NK-92 (cell line): ENCODE results near the gene CHRM5.
"Not testable (repeated sequence)": the region's sequence is repeated elsewhere in the genome, so short reads cannot be mapped to it uniquely, and the experiment has no call there.

Source experiments
- DNase-seq: peaks from one replicate; lab custom pipeline; 2025; ENCODE audit not compliant: unreplicated experiment; lab: John Stamatoyannopoulos, UW

CHRM5 gene

DNA sequence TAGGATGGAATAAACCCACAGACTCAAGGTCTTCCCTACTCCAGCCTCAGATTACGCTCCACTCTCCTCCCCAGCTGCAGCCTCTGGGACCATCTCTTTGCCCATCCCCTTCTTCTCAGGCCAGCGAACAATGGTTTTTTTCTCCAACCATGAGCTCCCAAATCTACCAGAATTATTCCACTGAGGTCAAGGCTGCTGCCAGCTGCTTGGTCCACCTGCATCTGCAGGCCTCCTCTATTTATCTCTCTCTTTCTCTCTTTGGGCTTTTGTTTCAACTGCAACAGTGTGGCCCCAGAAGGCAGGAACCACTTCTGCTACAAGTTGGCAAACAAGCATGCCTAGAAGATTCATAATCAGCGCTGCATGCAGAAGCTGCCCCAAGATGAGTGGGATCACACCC, 19.1 kb downstream of the CHRM5 start:
- no peak for DNase-seq

DNA sequence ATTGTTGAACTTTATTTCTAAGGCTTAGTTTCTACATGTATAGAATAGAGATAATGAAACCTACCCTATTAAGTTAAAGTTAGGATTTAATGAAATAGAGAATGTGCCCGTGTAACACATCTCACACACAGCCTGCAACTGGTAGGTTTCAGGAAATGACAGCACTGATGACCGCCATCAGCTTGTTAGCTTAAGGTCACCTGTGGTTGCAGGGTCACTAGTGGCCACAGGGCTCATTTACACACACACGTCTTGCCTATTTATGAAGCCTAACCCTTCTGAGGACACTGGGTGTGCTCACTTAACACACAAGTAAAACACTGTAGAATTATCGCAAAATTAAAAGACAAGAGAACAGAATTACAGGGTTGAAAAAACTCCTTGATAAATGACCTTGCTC, 20.1 kb downstream of the CHRM5 start:
- DNase-seq = no peak

DNA sequence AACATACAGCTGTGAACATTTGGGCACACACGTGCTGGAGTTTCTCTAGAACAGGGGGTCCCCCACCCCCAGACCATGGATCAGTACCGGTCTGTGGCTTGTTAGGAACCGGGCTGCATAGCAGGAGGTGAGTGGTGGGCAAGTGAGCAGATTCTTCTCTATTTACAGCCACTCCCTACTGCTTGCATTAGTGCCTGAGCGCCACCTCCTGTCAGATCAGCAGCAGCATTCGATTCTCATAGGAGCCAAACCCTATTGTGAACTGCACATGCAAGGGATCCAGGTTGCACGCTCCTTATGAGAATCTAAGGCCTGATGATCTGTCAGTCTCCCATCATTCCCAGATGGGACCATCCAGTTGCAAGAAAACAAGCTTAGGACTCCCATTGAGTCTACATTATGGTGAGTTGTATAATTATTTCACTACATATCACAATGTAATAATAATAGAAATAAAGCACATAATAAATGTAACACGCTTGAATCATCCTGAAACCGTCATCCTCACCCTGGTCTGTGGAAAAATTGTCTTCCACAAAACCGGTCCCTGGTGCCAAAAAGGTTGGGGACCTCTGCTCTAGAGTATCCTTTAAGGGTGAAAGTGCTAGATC, 25.8 kb downstream of the CHRM5 start:
- DNase-seq = no peak

DNA sequence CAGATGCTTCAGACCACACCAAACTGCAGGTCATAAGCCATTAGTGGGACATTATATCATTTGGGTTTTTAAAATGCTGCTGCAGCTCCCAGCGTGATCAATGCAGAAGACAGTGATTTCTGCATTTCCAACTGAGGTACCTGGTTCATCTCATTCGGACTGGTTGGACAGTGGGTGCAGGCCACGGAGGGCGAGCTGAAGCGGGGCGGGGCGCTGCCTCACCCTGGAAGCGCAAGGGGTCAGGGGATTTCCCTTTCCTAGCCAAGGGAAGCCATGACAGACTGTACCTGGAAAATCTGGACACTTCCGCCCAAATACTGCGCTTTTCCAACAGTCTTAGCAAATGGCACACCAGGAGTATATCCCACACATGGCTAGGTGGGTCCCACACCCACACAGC, 27.4 kb downstream of the CHRM5 start:
- DNase-seq = not testable (repeated sequence)

DNA sequence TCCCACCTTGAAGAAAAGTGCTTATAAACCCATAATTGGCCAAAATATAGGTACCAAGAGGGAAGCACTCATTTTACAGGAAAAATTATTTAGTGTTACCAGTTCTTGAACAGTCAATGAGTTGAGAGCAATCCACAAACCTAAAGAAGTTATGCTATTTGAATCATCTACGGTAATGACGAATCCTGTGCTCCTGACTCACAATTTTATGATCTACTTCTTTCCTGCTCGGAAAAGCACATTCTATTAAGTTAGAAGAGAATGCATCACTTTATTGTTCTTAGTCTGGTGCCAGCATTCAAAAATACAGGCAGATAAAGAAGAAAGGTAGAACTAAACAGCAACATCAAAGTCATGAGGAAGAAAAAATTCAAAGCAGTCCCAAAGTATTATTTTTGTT, 33.2 kb downstream of the CHRM5 start:
- DNase-seq = no peak

DNA sequence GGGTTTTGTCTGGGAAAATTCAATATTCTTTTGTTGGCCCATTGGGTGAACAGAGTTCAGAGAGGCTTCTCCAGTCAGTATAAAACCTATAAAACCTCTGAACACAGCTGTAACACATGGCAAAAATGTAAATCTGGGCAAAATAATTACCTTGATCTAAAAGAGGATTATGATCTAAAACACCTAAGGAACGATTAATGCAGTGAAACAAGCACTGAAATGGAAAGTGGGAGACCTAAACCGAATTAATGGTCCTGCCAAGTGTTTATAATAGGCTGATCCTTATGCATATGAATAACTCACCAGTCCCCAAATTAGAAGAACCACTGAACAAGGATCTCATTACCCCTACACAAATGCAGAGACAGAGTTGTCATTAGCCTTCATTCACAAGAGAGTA, 38.1 kb downstream of the CHRM5 start:
- no peak for DNase-seq

DNA sequence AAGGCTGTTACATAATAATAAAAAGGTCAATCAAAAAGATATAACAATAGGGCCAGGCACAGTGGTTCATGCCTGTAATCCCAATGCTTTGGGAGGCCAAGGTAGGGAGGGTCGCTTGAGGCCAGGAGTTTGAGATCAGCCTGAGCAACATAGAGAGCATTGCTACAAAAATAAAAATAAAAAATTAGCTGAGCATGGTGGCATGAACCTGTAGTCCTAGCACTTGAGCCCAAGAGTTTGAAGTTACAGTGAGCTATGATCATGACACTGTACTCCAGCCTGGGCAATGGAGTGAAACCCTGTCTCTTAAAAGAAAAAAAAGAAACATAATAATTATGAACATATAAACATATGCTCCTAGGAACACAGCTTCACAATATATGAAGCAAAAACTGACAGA, 41.4 kb downstream of the CHRM5 start:
- DNase-seq = no peak

DNA sequence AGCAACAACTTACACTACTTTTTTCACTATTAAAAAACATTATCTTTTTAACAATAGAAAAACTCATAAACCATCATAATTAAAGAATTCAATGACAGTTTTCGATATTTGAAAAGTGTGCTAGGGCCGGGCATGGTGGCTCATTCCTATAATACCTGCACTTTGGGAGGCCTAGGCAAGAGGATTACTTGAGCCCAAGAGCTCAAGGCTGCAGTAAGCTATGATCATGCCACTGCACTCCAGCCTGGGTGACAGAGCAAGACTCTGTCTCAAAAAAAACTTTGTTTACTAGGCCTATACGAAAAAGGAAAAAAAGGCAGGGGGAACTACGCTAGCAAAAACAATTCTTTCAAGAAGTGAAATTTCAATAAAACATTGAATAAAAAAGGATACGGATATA, 42.6 kb downstream of the CHRM5 start:
- DNase-seq = no peak

DNA sequence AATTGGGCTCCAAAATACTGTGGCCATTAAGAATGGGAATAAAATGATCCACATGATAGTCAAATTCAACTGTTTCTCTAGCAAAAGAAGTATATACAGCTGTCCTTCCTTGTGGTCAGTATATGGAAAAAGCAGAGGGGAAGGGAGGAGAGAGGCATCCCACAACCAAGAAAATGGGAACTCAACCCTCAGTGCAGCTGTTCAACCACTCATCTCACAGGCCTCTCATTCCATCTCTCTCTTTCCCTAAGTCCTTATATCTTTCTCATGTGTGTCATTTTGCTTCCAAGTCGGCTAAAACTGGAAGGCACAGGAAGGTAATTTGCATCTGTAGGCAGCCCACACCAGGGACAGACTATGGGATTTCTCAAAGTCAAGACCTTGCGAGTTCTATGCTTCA, 43.2 kb downstream of the CHRM5 start:
- DNase-seq = no peak

DNA sequence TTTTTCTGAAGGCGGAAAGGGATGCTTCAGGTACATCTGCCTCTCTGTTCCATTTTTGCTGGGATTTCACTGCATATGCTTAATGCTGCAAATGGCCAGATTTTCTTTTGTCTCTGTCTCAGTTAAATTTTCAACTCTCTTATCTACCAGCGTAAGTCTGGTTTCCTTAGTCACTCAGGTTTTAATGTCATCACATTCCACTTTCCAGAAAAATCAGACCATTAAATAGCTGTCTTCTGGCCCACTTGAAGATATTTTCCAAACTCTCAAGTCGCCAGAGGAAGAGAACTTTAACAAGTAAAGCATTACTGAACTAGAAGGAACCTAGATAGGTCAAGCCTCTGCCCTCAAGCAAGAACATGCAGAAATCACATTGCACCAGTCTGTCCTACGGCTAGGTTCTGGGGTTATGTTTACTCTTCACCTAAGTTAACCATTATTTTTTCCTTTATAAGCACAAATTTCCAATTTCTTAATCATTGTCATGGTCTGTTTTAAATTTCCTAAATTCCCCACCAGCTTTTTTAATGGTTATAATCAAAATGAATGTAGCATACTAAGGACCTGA, 44.2 kb downstream of the CHRM5 start:
- no peak for DNase-seq

DNA sequence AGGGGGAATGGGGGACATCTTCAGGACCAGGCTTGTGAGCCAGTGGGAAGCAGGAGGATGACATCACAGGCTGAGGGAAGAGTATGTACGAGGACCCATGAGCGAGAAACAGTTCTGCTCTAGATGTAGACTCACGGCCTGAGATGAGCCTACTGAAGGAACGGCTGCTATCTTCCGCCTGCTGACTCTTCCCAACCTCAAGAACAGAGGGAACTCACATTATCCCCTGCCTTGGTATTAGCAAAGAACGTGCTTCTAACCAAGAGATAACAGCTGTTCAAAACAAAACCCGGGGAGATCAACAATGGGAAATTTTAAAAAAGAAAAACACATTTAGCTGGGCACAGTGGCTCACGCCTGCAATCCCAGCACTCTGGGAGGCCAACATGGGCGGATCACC, 45.4 kb downstream of the CHRM5 start:
- DNase-seq = no peak

DNA sequence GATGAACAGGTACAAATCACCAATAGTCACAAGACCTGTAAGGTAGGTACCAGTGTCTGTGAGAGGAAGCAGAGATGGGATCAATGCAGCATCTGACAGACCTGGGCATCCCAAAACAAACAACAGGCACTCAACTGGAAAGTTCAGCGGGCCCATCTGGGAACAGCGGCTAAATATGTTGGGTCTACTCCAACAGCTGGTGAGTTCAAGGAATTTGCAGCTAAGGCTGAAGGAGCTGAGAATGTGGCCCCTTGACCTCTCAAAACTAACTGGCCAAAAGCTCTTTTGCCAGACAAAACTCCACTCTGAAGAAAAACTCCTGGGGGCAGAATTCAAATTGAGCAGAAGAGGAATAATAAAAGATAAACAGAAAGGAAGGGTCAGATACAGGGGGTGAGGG, 46.3 kb downstream of the CHRM5 start:
- DNase-seq = no peak

DNA sequence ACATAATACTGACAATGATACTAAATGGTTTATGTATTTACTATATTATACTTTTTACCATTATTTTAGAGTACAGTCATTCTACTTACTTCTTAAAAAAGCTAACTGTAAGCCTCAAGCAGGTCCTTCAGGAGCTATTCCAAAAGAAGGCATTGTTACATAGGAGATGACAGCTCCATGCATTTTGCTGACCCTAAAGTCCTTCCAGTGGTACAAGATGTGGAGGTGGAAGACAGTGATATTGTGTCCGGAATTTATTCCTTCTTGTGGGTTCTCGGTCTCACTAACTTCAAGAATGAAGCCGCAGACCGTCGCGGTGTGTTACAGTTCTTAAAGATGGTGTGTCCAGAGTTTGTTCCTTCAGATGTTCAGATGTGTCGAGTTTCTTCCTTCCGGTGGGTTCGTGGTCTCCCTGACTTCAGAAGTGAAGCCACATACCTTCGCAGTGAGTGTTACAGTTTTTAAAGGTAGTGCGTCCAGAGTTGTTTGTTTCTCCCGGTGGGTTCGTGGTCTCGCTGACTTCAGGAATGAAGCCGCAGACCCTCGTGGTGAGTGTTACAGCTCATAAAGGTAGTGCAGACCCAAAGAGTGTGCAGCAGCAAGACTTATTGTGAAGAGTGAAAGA, 49.8 kb downstream of the CHRM5 start:
- DNase-seq = no peak

DNA sequence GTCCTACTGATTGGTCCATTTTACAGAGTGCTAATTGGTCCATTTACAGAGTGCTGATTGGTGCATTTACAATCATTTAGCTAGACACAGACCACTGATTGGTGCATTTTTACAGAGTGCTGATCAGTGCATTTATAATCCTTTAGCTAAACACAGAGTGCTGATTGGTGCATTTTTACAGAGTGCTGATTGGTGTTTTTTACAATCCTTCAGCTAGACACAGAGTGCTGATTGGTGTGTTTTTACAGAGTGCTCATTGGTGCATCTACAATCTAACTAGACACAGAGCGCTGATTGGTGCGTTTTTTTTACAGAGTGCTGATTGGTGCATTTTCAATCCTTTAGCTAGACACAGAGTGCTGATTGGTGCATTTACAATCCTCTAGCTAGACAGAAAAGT, 50.4 kb downstream of the CHRM5 start:
- DNase-seq = not testable (repeated sequence)

DNA sequence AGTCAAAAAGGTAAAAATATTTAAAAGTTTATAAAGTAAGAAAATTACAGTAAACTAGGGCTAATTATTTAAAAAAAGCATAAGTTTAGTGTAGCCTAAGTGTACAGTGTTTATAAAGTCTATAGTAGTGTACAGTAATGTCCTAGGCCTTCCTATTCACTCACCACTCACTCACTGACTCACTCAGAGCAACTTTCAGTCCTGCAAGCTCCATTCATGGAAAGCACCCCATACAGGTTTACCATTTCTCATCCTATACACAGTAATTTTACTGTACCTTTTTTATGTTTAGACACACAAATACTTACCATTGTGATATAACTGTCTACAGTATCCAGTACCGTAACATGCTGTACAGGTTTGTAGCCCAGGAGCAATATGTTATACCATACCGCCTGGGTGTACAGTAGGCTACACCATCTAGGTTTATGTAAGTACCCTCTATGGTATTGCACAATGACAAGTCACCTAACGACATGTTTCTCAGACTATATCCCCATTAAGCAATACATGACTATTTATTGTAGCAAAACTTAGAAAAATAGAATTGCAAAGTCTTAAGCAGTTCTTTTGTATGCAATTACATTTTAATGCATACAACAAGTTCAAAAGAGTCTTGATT, 51.2 kb downstream of the CHRM5 start:
- no peak for DNase-seq

DNA sequence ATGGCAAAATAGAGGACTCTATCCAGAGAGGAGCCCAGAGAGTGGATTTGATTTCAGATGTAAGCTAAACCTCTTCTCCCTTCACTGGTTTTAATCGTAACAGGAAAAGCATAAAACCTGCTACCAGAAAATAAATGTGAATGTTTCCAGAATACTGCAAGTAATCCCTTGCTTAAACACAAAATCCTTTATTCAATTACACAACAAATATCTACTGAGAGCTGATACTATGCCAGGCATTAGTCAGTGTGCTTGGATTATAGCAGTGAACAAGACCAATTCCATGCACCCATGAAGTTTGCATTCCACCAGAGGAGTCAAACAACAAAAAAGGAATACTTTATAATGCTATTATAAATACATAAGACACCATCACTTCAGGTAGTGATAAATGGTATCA, 55.6 kb downstream of the CHRM5 start:
- no peak for DNase-seq

DNA sequence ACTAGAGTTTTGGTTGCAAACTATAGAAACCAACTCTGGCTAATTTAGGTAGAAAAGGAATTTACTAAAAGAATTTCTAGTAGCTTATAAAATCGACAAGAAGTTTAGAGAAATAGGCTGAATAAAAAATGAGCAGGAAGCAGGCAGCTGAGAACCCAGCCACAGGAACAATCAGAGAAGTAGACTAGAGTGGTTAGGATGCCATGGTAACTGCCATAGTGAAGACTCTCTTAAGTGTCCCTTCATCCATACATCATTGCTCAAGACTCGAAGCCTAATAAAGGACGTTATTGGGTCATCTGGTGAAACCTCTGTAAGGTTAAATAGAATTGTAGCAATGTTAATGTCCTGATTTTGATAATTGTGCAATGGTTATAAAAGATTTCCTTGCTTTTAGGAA, 57.0 kb downstream of the CHRM5 start:
- no peak for DNase-seq

DNA sequence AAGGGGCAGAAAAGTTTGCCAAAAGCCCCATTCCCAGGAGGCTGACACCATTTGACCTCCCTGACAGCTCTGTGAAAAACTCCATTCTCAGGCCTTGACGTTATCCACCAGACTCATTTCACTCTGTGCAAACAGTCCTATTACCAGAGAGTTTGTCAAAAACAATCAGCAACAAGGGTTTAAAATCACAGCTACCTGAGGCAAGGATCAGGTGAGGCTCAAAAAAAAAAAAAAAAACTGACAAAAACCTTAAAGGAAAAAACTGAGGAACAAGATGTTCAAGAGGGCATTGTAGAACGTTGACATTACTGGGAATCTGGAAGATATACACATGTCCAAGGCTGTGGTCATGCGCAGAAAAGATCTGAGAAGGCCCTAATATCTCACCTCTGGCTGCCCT, 59.3 kb downstream of the CHRM5 start:
- DNase-seq = no peak

DNA sequence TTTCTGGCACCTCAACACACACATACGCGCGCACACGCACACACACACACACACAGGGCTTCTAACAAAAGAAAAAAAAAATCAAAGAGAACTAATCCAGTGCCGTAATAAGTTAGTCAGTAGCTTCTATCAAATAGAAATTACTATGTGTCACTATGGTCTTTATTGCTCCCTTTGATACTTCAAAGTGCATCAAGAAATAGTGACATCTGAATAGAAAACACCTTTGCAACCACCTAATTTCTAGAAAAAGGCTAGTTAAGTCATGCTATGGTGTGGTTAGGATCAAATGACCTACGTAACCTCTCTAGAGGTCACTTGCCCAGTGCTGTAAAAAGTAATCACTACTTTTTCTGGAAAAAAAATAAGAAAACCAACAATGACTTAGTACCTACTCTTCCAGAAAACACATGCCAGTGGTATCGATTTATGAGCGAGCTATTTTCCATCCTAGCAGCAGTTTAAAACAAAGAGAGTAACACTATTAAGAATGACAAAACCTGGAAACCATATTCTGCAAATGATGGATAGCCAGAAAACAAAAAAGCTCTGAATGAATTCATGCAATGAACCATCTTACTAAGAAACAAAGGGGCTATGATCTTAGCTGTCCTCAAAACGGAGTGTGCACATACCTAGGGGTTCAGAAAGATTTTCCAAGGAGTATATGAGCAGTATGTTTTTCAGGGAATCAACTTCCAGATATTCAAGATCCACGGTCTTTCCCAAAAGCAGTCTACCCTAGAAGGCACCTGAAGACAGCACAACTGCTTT, 63.9 kb downstream of the CHRM5 start:
- no peak for DNase-seq

DNA sequence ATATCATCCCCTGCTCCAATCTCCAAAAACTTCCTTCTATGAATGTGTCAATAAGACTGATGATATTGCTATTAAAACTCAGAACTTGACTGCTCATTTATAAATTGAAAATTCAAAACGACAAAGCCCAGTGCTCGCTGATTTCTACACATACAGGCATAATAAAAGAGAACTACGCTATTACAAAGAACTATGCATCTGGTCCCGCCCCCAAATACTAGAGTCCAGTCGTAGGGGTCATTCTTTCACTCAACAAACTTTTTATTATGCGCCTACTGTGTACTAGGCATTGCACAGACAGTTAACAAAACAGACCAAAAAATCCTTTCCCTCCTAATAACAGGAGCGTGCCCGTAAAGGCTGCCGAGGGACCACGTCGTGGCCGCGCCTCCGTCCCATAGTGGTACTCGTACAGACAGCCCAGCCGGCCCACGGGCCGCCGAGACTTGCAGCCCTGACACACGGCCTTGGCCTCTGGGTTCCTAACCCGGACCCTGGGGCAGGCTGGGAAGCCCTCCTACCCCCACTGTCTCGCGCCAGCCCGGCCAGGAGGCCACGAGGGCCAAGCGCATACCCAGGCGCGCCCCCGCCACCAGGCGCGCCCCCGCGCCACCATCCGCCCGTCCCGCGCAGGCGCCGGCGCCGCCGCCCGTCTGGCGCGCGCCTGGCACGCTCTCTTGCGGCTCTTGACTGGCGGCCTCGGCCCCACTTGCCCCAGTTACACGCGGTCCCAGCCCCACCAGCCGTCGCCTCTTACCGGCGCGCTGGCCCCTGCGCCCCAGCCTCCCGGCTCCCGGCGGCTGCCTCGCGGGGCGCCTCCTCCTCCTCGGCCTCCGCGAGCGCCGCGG, 70.0 kb downstream of the CHRM5 start:
- DNase-seq = no peak
